SK-N-SH (cell line): ENCODE measurements around the gene CFAP57. TPM values are rescaled to one million over a fixed set of nuclear protein-coding genes. Genes with fewer than 3 reads are reported as not detected.

ENCODE experiments used
- CTCF ChIA-PET: fragments of 300-600, 350-600 bp; formaldehyde crosslinking; extraction: SDS; loops from one replicate; lab custom pipeline; 2021; lab: Yijun Ruan, JAX
- POLR2A ChIA-PET: fragments of 350-600 bp; sonication (Branson Sonifier 250); formaldehyde crosslinking; extraction: SDS; loops from one replicate; lab custom pipeline; 2020; ENCODE audit warnings: antibody characterized with exemption, inconsistent platforms; lab: Yijun Ruan, JAX
- DNase-seq: peaks from one replicate; pipeline ENCODE4 v3.0.0; 2012
- H2AFZ ChIP-seq: fragments of 200-600 bp; sonication (generic); 2 replicates; pipeline ENCODE4 v1.8.1; 2016; ENCODE audit warnings: antibody characterized with exemption, mild to moderate bottlenecking, low read depth
- H3F3A ChIP-seq: fragments of 200-600 bp; sonication (generic); replicated peaks from 2 replicates; pipeline ENCODE3; 2016; ENCODE audit warnings: antibody characterized with exemption, mild to moderate bottlenecking; ENCODE audit not compliant: insufficient read depth
- H3K27ac ChIP-seq, 2 experiments: fragments of 200-500 bp in 1 of 2; fragments of 200-600 bp in 1 of 2; sonication (Bioruptor generic) in 1 of 2; sonication (generic), shearing (Covaris generic) in 1 of 2; 2 replicates each; pipeline versions ENCODE4 v1.5.1 to v1.6.1; 2014 to 2016; ENCODE audit warnings: low read depth in 2 of 2, inconsistent platforms in 1 of 2, low read length in 1 of 2, mild to moderate bottlenecking in 1 of 2, mixed read lengths in 1 of 2
- H3K27me3 ChIP-seq: fragments of 200-600 bp; sonication (generic), shearing (Covaris generic); 2 replicates; pipeline ENCODE4 v1.6.1; 2016; ENCODE audit warnings: mixed run types; ENCODE audit not compliant: insufficient read depth
- H3K36me3 ChIP-seq, 2 experiments: fragments of 200-500 bp in 1 of 2; fragments of 200-600 bp in 1 of 2; sonication (Bioruptor generic) in 1 of 2; sonication (generic) in 1 of 2; replicated peaks in 1 of 2; 2 replicates each; pipeline versions ENCODE3 to v1.5.1; 2014 to 2016; ENCODE audit warnings: low read length in 1 of 2, mild to moderate bottlenecking in 1 of 2; ENCODE audit not compliant: insufficient read depth in 2 of 2, control insufficient read depth in 1 of 2
- H3K4me1 ChIP-seq, 2 experiments: fragments of 200-500 bp in 1 of 2; fragments of 200-600 bp in 1 of 2; sonication (Bioruptor generic) in 1 of 2; sonication (generic), shearing (Covaris generic) in 1 of 2; 2 replicates each; pipeline versions ENCODE4 v1.5.1 to v1.6.1; 2014 to 2016; ENCODE audit warnings: low read depth in 1 of 2, low read length in 1 of 2, mixed run types in 1 of 2; ENCODE audit not compliant: insufficient read depth in 2 of 2, control insufficient read depth in 1 of 2
- H3K4me2 ChIP-seq: fragments of 200-600 bp; sonication (generic), shearing (Covaris generic); 2 replicates; pipeline ENCODE4 v1.6.1; 2017; ENCODE audit warnings: mixed run types
- H3K4me3 ChIP-seq, 2 experiments: fragments of 200-500 bp in 1 of 2; fragments of 200-600 bp in 1 of 2; sonication (Bioruptor generic) in 1 of 2; sonication (generic), shearing (Covaris generic) in 1 of 2; 2 replicates each; pipeline versions ENCODE4 v1.5.1 to v1.8.1; 2014 to 2016; ENCODE audit warnings: low read depth in 2 of 2, inconsistent platforms in 1 of 2, low read length in 1 of 2, mild to moderate bottlenecking in 1 of 2, mixed read lengths in 1 of 2, moderate library complexity in 1 of 2
- H3K79me2 ChIP-seq: fragments of 200-600 bp; sonication (generic); 2 replicates; pipeline ENCODE4 v1.8.1; 2017; ENCODE audit warnings: mild to moderate bottlenecking; ENCODE audit not compliant: insufficient read depth
- H3K9ac ChIP-seq: fragments of 200-600 bp; sonication (generic); 2 replicates; pipeline ENCODE4 v1.6.1; 2017; ENCODE audit warnings: mixed run types
- H3K9me2 ChIP-seq: fragments of 200-600 bp; sonication (generic); 2 replicates; pipeline ENCODE4 v1.6.1; 2017; ENCODE audit warnings: mixed run types
- H3K9me3 ChIP-seq: fragments of 200-600 bp; sonication (generic); 2 replicates; pipeline ENCODE4 v1.6.1; 2017; ENCODE audit warnings: mixed run types, mild to moderate bottlenecking, moderate library complexity
- H4K20me1 ChIP-seq: fragments of 200-600 bp; sonication (generic); 2 replicates; pipeline ENCODE4 v1.6.1; 2017; ENCODE audit warnings: mild to moderate bottlenecking, mixed run types; ENCODE audit not compliant: insufficient read depth
- CHD2 ChIP-seq: fragments of 150-350 bp; IDR thresholded peaks from 2 replicates; pipeline ENCODE4 v1.6.1; 2018; ENCODE audit warnings: low read length; ENCODE audit not compliant: partially characterized antibody
- ELF1 ChIP-seq: IDR thresholded peaks from 2 replicates; pipeline ENCODE4 v1.4.0; 2012
- EZH2phosphoT487 ChIP-seq: fragments of 200-600 bp; sonication (generic); IDR thresholded peaks from 2 replicates; pipeline ENCODE4 v1.6.1; 2017; ENCODE audit warnings: low read depth, mixed run types, mild to moderate bottlenecking, antibody characterized with exemption, moderate library complexity, borderline replicate concordance
- FOXM1 ChIP-seq: IDR thresholded peaks from 2 replicates; pipeline ENCODE4 v1.4.0; 2012; ENCODE audit warnings: low read depth, mild to moderate bottlenecking
- JUND ChIP-seq: IDR thresholded peaks from 2 replicates; pipeline ENCODE4 v1.4.0; 2012
- MAX ChIP-seq: IDR thresholded peaks from 2 replicates; pipeline ENCODE4 v1.4.0; 2012; ENCODE audit warnings: low read depth
- NFIC ChIP-seq: IDR thresholded peaks from 2 replicates; pipeline ENCODE4 v1.4.0; 2012; ENCODE audit warnings: borderline replicate concordance
- RCOR1 ChIP-seq: fragments of 150-350 bp; IDR thresholded peaks from 2 replicates; pipeline ENCODE4 v1.6.1; 2017; ENCODE audit warnings: antibody characterized with exemption, low read length
- SMC3 ChIP-seq: IDR thresholded peaks from 2 replicates; pipeline ENCODE4 v1.6.1; 2012; ENCODE audit warnings: low read depth, low read length, improper control_type of control experiment
- ZBTB33 ChIP-seq: IDR thresholded peaks from 2 replicates; pipeline ENCODE4 v1.4.0; 2012; ENCODE audit warnings: low read depth, borderline replicate concordance
- WGBS: methylation state at CpG from one replicate; pipeline ENCODE4 v1.1.6; 2017; ENCODE audit warnings: low lambda C conversion rate; 5-methylcytosine and 5-hydroxymethylcytosine counted together
- polyA plus RNA-seq, 3 experiments: library from polyadenylated mRNA; depleted of rRNA; stranded (reverse); fragments of >200 nt; gene quantifications; 2 replicates each; pipeline ENCODE4 v1.2.3, GENCODE V29; 2012

Gene CFAP57
- polyA plus RNA-seq, 1 of the 3 experiments (the other 2 are of a cell fraction), result 0.36 TPM

GRCh38 chr1:43153443-43153842, 18.7 kb upstream of the CFAP57 start:
- H3K79me2 ChIP-seq, result no peaks in the 10 kb centered on the region
- no peak for DNase-seq
- no peak overlapping the region for H3K9ac ChIP-seq
- WGBS, result 94% methylated on average over 6 of the region's 6 CpGs
- no peaks in the 10 kb centered on the region for H3K27me3 ChIP-seq
- H3F3A ChIP-seq, result no peaks in the 10 kb centered on the region
- H3K4me2 ChIP-seq, result no peak overlapping the region
- POLR2A ChIA-PET, result no interaction called here
- CTCF ChIA-PET, result no interaction called here
- no peaks in the 10 kb centered on the region for H4K20me1 ChIP-seq
- H3K9me3 ChIP-seq, result no peaks in the 10 kb centered on the region
- no peaks in the 10 kb centered on the region for H3K36me3 ChIP-seq
- H2AFZ ChIP-seq, result no peak overlapping the region
- no peak overlapping the region for H3K4me3 ChIP-seq
- no peak for TF ChIP-seq MAX
- TF ChIP-seq ELF1, result no peak
- no peak for TF ChIP-seq SMC3
- no peak for TF ChIP-seq ZBTB33
- H3K27ac ChIP-seq, result no peak overlapping the region
- peaks cover 0 to under 1% of the 10 kb centered on the region in 2 experiments; a peak in 1 of 4 replicates for H3K4me1 ChIP-seq
- H3K9me2 ChIP-seq, result no peaks in the 10 kb centered on the region

GRCh38 chr1:43156026-43156425, 16.1 kb upstream of the CFAP57 start:
- no peak overlapping the region for H3K4me3 ChIP-seq
- no peaks in the 10 kb centered on the region for H3K27me3 ChIP-seq
- no peak for DNase-seq
- no peaks in the 10 kb centered on the region for H3K9me2 ChIP-seq
- H3K79me2 ChIP-seq, result no peaks in the 10 kb centered on the region
- TF ChIP-seq NFIC (no peak), SMC3 (no peak), ZBTB33 (no peak), CHD2 (no peak), RCOR1 (no peak), FOXM1 (no peak), EZH2phosphoT487 (no peak), JUND (no peak)
- H3K9ac ChIP-seq, result no peak overlapping the region
- WGBS, result 72% methylated on average over 7 of the region's 7 CpGs
- H3K27ac ChIP-seq, result no peak overlapping the region
- H3K4me2 ChIP-seq, result no peak overlapping the region
- no peaks in the 10 kb centered on the region for H4K20me1 ChIP-seq
- no peaks in the 10 kb centered on the region for H3K9me3 ChIP-seq
- H3F3A ChIP-seq, result no peaks in the 10 kb centered on the region
- ChIA-PET POLR2A (no interaction called here), CTCF (no interaction called here)
- no peak overlapping the region for H2AFZ ChIP-seq
- H3K4me1 ChIP-seq, result no peaks in the 10 kb centered on the region
- H3K36me3 ChIP-seq, result no peaks in the 10 kb centered on the region
